Astrocyte of the spinal cord (primary cell): Measurements from ENCODE around the gene PDK2.

Experiments used
- DNase-seq: peaks from one replicate; pipeline ENCODE4 v3.0.0; 2011; ENCODE audit warnings: low read depth, low spot score
- H3K4me3 ChIP-seq: 2 replicates; pipeline ENCODE4 v1.5.1; 2011; ENCODE audit warnings: low read depth, mild to moderate bottlenecking, low read length, moderate library complexity
- in situ Hi-C: cut with HindIII; loops from 2 replicates; pipeline ENCODE4 v1.10.0; 2017; ENCODE audit warnings: low sequenced_read_pairs
- TF ChIP-seq, protein P1 (sequence below): IDR thresholded peaks from 2 replicates; pipeline ENCODE4 v1.5.1; 2012; ENCODE audit warnings: low read depth, mild to moderate bottlenecking, low read length, inconsistent platforms

The PDK2 gene

GRCh38 chr17:50070908-50071680 lies 24.1 kb upstream of the PDK2 start:
- H3K4me3 ChIP-seq = no peak overlapping the region
- TF ChIP-seq, protein P1, sequence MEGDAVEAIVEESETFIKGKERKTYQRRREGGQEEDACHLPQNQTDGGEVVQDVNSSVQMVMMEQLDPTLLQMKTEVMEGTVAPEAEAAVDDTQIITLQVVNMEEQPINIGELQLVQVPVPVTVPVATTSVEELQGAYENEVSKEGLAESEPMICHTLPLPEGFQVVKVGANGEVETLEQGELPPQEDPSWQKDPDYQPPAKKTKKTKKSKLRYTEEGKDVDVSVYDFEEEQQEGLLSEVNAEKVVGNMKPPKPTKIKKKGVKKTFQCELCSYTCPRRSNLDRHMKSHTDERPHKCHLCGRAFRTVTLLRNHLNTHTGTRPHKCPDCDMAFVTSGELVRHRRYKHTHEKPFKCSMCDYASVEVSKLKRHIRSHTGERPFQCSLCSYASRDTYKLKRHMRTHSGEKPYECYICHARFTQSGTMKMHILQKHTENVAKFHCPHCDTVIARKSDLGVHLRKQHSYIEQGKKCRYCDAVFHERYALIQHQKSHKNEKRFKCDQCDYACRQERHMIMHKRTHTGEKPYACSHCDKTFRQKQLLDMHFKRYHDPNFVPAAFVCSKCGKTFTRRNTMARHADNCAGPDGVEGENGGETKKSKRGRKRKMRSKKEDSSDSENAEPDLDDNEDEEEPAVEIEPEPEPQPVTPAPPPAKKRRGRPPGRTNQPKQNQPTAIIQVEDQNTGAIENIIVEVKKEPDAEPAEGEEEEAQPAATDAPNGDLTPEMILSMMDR = no peak
- in situ Hi-C loops = no loop called here
- DNase-seq = no peak

DNA sequence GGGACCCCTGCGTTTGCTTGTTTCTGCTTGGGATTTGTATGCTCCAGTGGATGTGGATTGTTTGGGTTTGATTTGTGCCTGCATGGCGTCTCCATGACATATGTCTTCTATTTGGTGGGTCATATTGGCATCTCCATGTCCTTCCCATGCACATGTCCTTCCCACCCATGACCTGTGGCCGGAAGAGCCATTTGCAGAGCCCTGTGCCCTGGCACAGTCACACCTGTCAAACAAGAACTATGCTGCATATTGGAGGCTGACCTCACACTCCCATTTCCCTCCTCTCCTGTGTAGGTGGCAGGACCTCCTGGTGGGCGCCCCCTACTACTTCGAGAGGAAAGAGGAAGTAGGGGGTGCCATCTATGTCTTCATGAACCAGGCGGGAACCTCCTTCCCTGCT lies 23.5 kb upstream of the PDK2 start:
- TF ChIP-seq, protein P1 = no peak
- H3K4me3 ChIP-seq = no peak overlapping the region
- in situ Hi-C loops = no loop called here
- no peak for DNase-seq

GRCh38 chr17:50072130-50072529 lies 23.0 kb upstream of the PDK2 start:
- TF ChIP-seq, protein P1 = no peak
- no peak for DNase-seq
- H3K4me3 ChIP-seq = no peak overlapping the region
- in situ Hi-C loops = no loop called here

GRCh38 chr17:50072925-50073324 lies 22.2 kb upstream of the PDK2 start:
- in situ Hi-C loops = no loop called here
- H3K4me3 ChIP-seq = no peak overlapping the region
- DNase-seq = no peak
- TF ChIP-seq, protein P1 = no peak

DNA sequence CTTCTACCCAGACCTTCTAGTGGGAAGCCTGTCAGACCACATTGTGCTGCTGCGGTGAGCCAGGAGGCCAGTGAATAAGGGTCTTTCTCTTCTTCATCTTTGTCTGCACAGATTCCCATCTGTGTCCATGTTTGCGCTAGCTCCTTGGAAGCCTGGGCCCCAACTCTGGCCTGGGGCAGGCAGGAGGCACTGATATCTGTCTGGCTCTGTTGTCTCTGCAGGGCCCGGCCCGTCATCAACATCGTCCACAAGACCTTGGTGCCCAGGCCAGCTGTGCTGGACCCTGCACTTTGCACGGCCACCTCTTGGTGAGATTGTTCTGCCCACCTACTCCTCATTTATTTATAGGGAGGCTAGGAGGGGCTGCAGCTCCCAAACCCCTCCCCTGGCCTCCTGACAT lies 20.9 kb upstream of the PDK2 start:
- in situ Hi-C loops = no loop called here
- TF ChIP-seq, protein P1 = no peak
- H3K4me3 ChIP-seq = no peak overlapping the region
- DNase-seq = no peak

GRCh38 chr17:50075446-50076032 lies 19.6 kb upstream of the PDK2 start:
- no peak overlapping the region for H3K4me3 ChIP-seq
- no peak for DNase-seq
- in situ Hi-C loops = no loop called here
- TF ChIP-seq, protein P1 = no peak
